ENCODE data around the gene SRL. TPM values are rescaled to one million over a fixed set of nuclear protein-coding genes. Genes with fewer than 3 reads are reported as not detected.

The SRL gene
- total RNA-seq, 1 experiment from 2014 or later: not detected

GRCh38 chr16:4172070-4172469 is 69.8 kb downstream of the SRL start:
- Histone ChIP-seq H3K9me3 (ENCODE audit: control insufficient read depth, insufficient read depth, low read depth, low read length) (no peaks in the 10 kb centered on the region), H3K27me3 (ENCODE audit: control insufficient read depth, insufficient read depth, low read length) (no peaks in the 10 kb centered on the region), H3K27ac (ENCODE audit: low read length) (no peak overlapping the region), H3K4me3 (ENCODE audit: low read depth in 2 of 2, low read length in 2 of 2) (no peak overlapping the region), H3K36me3 (ENCODE audit: control insufficient read depth, insufficient read depth, low read length) (no peaks in the 10 kb centered on the region), H3K4me1 (ENCODE audit: control insufficient read depth, insufficient read depth, low read length) (no peaks in the 10 kb centered on the region; the same call in 1 of the 2 replicates)
- no peak for TF ChIP-seq POLR2AphosphoS5 (IDR thresholded peaks at IDR 0.05; ENCODE audit: low read depth, low read length)
- TF ChIP-seq TCF7L2 (IDR thresholded peaks at IDR 0.05; ENCODE audit: low read depth, low read length): no peak
- no peak for TF ChIP-seq SIN3A (IDR thresholded peaks at IDR 0.05; ENCODE audit: borderline replicate concordance, insufficient read depth, low read depth, low read length)
- TF ChIP-seq CTCF (IDR thresholded peaks at IDR 0.05): no peak
- no peak for TF ChIP-seq REST (IDR thresholded peaks at IDR 0.05; ENCODE audit: insufficient read depth in 1 of 2, low read depth in 2 of 2, low read length in 1 of 2)
- DNase-seq (ENCODE audit: low read depth, low spot score): no peak
- no TSS peak for BruUV-seq (replicated peaks)
- in situ Hi-C loops (cut with HindIII; ENCODE audit: low pct_unique_long_range_greater_than_20kb, low sequenced_read_pairs) (no loop called here), intact Hi-C loops (cut with micrococcal nuclease; ENCODE audit: unreplicated experiment) (no loop called here)
- no peak for ATAC-seq
- ChIA-PET POLR2A (no interaction called here), CTCF (no interaction called here)

GRCh38 chr16:4169415-4169814 is 72.5 kb downstream of the SRL start:
- TF ChIP-seq SIN3A (IDR thresholded peaks at IDR 0.05; ENCODE audit: borderline replicate concordance, insufficient read depth, low read depth, low read length) (no peak), POLR2AphosphoS5 (IDR thresholded peaks at IDR 0.05; ENCODE audit: low read depth, low read length) (no peak), TCF7L2 (IDR thresholded peaks at IDR 0.05; ENCODE audit: low read depth, low read length) (no peak), CTCF (IDR thresholded peaks at IDR 0.05) (no peak), REST (IDR thresholded peaks at IDR 0.05; ENCODE audit: insufficient read depth in 1 of 2, low read depth in 2 of 2, low read length in 1 of 2) (no peak)
- POLR2A ChIA-PET: interaction anchor here (0.7 kb wide), 1 partner anchor 211 kb away, joined by 5 read pairs; no protein-coding TSS in a partner anchor
- in situ Hi-C loops (cut with HindIII; ENCODE audit: low pct_unique_long_range_greater_than_20kb, low sequenced_read_pairs): no loop called here

More at GRCh38 chr16:4169415-4169814, 72.5 kb downstream of the SRL start:
- Histone ChIP-seq H3K36me3 (ENCODE audit: control insufficient read depth, insufficient read depth, low read length) (no peaks in the 10 kb centered on the region), H3K4me1 (ENCODE audit: control insufficient read depth, insufficient read depth, low read length) (no peaks in the 10 kb centered on the region), H3K27ac (ENCODE audit: low read length) (no peak overlapping the region), H3K27me3 (ENCODE audit: control insufficient read depth, insufficient read depth, low read length) (no peaks in the 10 kb centered on the region), H3K4me3 (ENCODE audit: low read depth in 2 of 2, low read length in 2 of 2) (no peak overlapping the region), H3K9me3 (ENCODE audit: control insufficient read depth, insufficient read depth, low read depth, low read length) (no peaks in the 10 kb centered on the region)
- intact Hi-C loops (cut with micrococcal nuclease; ENCODE audit: unreplicated experiment): no loop called here
- CTCF ChIA-PET: no interaction called here
- ATAC-seq (no peak), DNase-seq (ENCODE audit: low read depth, low spot score) (no peak)
- BruUV-seq (replicated peaks): no TSS peak
